ENCODE measurements around the gene TRIM65. TPM values are rescaled to one million over a fixed set of nuclear protein-coding genes. Genes with fewer than 3 reads are reported as not detected.

Gene TRIM65
- total RNA-seq, 2 experiments from 2014 or later = 39.4 to 39.5 TPM

GRCh38 chr17:75885860-75886259 lies 10.9 kb downstream of the TRIM65 start:
- POLR2A ChIA-PET = interaction anchor here (0.6 kb wide), 2 partner anchors 9 to 369 kb away, joined by 4 to 5 read pairs; partner anchors contain the start of gene TSEN54
- CTCF ChIA-PET = interaction anchor here (1.2 kb wide), 2 partner anchors 10 kb away, joined by 3 to 4 read pairs; no protein-coding TSS in a partner anchor

- ChIA-PET CTCF (interaction anchor here (1.2 kb wide), 2 partner anchors 9 to 10 kb away, joined by 3 to 4 read pairs; no protein-coding TSS in a partner anchor), POLR2A (no interaction called here)
These were observed 11.3 kb downstream of the TRIM65 start for GRCh38 chr17:75885431-75885830.

DNA sequence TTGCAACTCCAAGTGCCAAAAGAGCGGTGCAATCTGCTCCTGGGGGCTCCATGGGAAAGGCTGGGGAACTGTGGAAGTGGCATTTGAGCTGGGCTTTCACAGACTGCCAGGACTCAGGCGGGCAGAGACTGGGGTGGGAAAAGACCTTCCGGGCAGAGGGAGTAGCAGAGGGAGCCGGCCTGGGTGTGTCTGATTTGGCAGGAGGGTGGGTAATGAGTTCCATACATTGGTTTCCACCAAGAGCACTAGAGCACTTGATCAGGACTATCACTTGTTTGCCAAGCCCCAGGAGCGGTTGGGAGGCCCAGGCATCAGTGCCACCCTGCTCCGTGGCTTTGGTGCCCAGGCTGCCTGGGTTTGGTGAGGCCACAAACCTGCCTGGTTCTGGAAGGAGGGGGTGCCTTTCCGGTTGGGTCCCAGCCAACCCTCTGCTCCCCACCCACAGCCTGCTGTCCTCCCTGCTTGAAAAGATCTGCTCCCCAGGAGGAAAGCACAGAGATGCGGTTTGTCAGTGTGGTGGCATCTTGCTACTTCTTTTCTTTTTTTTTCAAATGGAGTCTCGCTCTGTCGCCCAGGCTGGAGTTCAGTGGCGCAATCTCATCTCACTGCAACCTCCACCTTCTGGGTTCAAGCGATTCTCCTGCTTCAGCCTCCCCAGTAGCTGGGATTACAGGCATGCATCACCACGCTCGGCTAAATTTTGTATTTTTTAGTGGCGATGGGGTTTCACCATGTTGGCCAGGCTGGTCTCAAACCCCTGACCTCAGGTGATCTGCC lies 14.9 kb downstream of the TRIM65 start:
- CTCF ChIA-PET = interaction anchor here (0.8 to 1.4 kb wide), 3 partner anchors 12 to 21 kb away, joined by 3 to 6 read pairs (median 4); no protein-coding TSS in a partner anchor
- POLR2A ChIA-PET = interaction anchor here (1.8 kb wide), 1 partner anchor 14 kb away, joined by 6 read pairs; the partner anchor contains the start of gene TRIM65

GRCh38 chr17:75880266-75880665 lies 16.5 kb downstream of the TRIM65 start:
- ChIA-PET POLR2A (interaction anchor here (0.7 kb wide), 1 partner anchor 31 kb away, joined by 10 read pairs; no protein-coding TSS in a partner anchor), CTCF (interaction anchor here (0.9 to 8.2 kb wide), 3 partner anchors 17 to 50 kb away, joined by 3 to 62 read pairs (median 37); partner anchors contain the start of gene TRIM65)

DNA sequence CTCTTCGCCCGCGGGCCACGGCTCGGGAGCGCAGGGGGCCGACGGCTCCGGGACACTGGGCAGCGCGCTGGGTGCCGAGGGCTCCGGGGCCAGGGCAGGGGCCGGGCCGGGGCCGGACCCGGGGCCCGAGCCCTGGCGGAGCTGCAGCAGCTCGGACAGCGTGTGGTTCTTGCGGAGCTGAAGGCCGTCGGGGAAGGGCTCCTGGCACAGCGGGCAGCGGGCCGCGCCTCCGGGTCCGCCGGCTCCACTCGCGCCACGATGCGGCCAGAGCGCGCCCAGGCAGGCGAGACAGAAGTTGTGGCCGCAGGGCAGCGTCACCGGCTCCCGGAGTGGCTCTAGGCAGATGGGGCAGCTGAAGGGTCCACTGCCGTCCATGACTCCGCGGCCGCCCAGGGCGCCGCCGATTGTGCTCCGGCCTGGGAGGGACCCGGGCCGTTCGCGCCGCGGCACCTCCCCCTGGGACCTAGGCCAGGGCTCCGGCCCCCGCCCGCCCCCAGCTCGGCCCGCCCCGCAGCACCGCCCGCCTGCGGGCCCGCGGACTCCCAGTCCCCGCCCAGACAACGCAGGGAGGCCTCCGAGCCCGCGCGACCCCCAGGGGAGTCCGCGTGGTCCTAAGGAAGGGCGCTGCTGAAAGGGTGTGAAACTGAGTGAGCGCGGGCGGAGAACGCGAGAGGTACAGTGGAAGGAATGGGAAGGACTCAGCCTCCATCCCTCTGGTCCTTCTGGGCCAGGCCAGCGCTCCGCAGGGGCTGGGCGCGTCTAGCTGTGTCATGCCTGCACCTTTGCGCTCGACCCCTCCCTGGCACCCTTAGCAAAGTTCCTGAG lies 18.4 kb downstream of the TRIM65 start, which contains the start of gene TRIM47:
Gene TRIM47 (minus strand): TSS at position 408 of the 825 bp plus-strand sequence. CDS start 33 bp downstream, at position 375.
- CTCF ChIA-PET = interaction anchor here (0.5 to 8.2 kb wide), 6 partner anchors 13 to 73 kb away, joined by 3 to 62 read pairs (median 14); partner anchors contain the start of gene TRIM65
- POLR2A ChIA-PET = interaction anchor here (0.7 to 1.4 kb wide), 4 partner anchors 17 to 26 kb away, joined by 3 to 5 read pairs (median 4); partner anchors contain the start of genes MRPL38 and TRIM65

- CTCF ChIA-PET = interaction anchor here (0.6 to 8.2 kb wide), 8 partner anchors 14 to 143 kb away, joined by 3 to 62 read pairs (median 4); partner anchors contain the start of gene TRIM65
- POLR2A ChIA-PET = interaction anchor here (1.4 kb wide), 1 partner anchor 19 kb away, joined by 5 read pairs; the partner anchor contains the start of gene TRIM65
These were observed 19.0 kb downstream of the TRIM65 start for GRCh38 chr17:75877752-75878173.

DNA sequence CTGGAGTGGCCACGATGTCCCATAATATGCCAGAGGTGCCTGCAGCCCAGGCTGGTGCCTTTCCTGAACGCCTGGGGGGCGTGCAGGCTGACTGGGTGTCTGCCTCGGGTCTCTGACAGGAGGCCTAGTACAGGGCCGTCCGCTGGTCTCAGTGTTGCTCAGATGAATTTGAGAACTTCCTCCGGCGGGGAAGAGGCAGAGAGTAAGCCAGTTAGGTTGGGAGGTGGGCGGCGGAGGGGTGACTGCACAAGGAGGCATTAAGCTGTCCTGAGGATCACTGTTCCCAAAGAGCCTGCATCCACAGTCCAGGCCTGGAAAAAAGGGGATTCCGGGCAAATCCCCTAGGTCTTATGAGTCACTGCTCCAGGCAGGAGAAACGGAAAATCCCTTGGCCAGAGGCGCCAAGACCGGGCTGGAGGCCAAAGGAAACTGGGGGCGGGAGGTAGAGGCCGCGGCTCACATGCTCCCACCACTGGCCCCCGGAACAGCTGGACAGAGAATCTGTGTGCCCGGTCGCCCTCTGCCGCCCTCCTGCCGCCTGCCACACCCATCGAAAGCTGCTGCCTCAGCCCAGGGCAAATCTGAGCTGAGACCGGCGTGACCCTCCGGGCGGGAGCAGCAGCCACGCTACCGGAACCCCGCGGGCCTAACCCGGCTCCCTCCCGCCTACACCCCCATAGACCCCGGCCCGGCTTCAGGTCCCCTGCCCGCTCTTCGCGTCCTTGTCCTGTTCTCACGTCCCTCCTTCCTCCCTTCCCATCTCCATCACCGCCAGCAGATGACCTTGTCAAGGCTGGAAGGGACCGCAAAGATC lies 19.6 kb downstream of the TRIM65 start:
- ChIA-PET POLR2A (interaction anchor here (1.4 to 2.0 kb wide), 3 partner anchors 20 to 97 kb away, joined by 5 to 13 read pairs (median 5); partner anchors contain the start of genes TRIM65 and WBP2), CTCF (interaction anchor here (0.6 to 8.2 kb wide), 9 partner anchors 14 to 142 kb away, joined by 3 to 62 read pairs (median 4); partner anchors contain the start of gene TRIM65)

- CTCF ChIA-PET = interaction anchor here (0.5 to 8.2 kb wide), 11 partner anchors 9 to 580 kb away, joined by 3 to 62 read pairs (median 9); partner anchors contain the start of genes TRIM65 and UNC13D
- POLR2A ChIA-PET = interaction anchor here (0.6 to 2.0 kb wide), 8 partner anchors 12 to 101 kb away, joined by 3 to 13 read pairs (median 4); partner anchors contain the start of genes TRIM65, UNC13D and WBP2
These were observed 20.4 kb downstream of the TRIM65 start for GRCh38 chr17:75876190-75876937.

- POLR2A ChIA-PET = interaction anchor here (0.6 to 2.0 kb wide), 8 partner anchors 11 to 100 kb away, joined by 3 to 13 read pairs (median 4); partner anchors contain the start of genes TRIM65, UNC13D and WBP2
These were observed 20.9 kb downstream of the TRIM65 start for GRCh38 chr17:75875940-75876189.

DNA sequence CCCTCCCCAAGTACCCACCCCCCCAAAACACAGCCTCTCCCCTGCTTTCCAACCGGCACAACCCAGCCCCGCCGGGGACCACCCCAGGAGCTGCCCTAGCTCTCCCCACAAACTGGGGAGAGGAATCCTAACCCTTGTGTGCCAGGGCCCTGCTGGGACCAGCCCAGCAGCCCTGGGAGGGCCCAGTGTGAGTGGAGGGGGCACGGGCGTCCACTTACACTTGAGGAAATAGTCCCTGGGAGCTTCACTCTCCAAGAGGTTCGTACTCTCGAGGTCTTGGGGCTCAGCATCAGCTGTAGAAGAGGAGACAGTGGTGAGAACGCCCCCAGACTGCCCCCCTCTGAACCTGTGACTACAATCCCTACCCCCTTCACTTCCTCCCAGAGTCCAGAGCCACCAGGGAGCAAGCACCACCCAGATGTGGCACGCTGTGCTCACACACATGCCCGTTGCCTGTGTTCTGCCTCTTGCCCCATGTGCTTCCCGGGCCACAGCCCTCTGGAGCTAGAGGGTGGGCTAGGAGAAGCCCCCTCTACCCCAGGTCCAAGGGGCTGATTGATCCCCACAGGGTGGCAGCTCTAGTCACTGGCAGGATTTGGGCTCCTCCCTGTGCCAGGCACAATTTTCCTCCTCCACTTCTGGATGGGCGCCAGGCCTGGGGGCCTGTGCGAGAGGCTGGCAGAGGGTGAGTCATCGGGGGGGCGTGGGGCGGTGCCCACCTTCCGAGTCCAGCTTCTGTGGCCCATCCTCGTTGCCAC lies 21.4 kb downstream of the TRIM65 start:
- POLR2A ChIA-PET = interaction anchor here (0.6 to 2.0 kb wide), 8 partner anchors 11 to 100 kb away, joined by 3 to 13 read pairs (median 4); partner anchors contain the start of genes TRIM65, UNC13D and WBP2
- CTCF ChIA-PET = interaction anchor here (0.5 to 8.2 kb wide), 12 partner anchors 10 to 131 kb away, joined by 3 to 62 read pairs (median 4); partner anchors contain the start of genes TRIM65, UNC13D and UNK

More at GRCh38 chr17:75875940-75876189, 20.9 kb downstream of the TRIM65 start:
- CTCF ChIA-PET = interaction anchor here (0.5 to 8.2 kb wide), 11 partner anchors 9 to 130 kb away, joined by 3 to 62 read pairs (median 4); partner anchors contain the start of genes TRIM65, UNC13D and UNK

DNA sequence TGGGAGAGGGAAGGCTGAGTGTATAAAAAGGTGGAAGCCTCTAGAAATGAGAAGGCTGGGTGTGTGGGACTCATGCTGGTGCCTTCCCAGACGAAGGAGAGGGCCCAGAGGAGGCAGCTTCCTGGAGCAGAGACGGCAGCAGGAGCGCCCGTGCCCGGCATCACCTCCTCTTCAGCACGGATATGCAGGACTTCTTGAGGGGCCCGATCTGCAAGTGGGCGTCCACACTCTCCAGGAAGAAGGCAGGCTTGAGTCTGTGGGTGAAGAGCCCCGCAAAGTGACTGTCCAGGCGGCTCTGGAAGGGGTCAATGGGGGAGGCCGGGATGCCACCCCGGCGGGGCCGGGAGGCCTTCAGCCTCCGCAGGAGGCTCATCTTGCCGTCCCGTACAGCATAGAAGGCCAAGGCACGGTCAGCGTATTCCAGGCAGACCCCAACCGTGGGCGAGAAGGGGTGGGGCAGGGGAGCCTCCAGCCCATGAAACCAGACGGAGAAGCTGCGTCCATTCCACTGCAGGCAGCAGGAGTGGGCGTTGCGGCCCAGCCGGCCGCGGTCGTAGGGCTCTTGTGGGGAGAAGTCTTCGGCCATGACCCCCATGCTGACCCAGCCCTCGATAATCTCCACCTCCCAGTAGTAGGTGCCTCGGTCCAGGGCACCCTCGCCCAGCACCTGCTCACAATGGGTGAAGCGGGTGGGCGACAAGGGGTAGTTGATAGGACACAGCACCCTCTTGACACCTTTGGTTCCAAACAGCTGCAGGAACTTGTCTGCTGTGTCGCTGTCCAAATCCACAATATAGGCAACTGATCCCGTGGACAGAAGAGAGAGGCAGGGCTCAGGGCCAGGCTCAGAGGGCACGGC lies 22.2 kb downstream of the TRIM65 start:
- CTCF ChIA-PET = interaction anchor here (1.2 to 8.2 kb wide), 6 partner anchors 12 to 30 kb away, joined by 3 to 62 read pairs (median 12); partner anchors contain the start of genes TRIM65 and UNC13D
- POLR2A ChIA-PET = no interaction called here

GRCh38 chr17:75873587-75874322 lies 23.0 kb downstream of the TRIM65 start:
- ChIA-PET CTCF (interaction anchor here (1.3 to 8.2 kb wide), 3 partner anchors 11 to 27 kb away, joined by 3 to 62 read pairs (median 3); partner anchors contain the start of gene TRIM65), POLR2A (interaction anchor here (0.6 to 1.0 kb wide), 2 partner anchors 9 to 233 kb away, joined by 4 to 8 read pairs; no protein-coding TSS in a partner anchor)

DNA sequence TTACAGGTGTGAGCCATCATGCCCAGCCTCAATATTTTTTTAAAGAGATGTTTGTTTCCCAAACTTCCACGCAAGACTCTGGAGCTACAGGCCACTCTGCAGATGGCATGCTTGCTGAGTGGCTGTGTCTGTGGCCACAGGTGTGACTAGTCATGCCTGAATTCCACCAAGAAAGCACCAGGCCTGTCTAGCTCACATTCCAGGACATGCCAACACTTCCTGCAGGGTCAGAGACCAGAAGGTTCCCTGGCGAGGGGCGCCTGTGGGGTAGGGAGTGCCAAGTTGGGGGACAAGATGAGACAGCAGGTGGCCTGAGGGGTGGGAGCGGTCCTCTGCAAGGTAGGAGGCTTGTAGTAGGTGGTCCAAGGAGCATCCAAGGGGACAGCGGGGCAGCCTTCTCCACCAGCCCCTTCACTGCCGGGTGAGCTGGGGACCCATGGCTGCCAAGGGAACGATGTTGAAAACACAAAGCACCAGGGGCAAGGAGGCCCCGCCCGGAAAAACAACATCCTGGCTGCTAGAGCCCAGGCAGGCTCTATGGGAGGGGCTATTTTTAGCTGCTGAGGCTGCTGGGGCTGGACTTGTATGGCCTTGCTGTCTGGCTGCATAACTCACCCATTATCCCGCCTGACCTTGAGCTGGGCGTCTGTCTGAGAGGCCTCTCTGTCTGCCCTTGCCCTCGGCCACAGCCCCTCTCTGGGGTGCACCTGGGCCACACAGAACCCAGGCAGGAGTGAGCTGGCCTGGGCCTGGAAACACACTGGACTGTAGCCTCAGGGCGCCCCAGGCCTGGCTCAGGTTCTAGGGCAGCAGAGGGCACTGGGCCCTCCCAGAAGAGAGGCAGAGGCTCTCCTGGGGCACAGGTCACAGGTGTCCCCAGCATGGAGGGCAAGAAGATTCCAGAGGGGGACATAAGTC lies 24.1 kb downstream of the TRIM65 start:
- ChIA-PET CTCF (interaction anchor here (1.0 to 8.2 kb wide), 4 partner anchors 10 to 119 kb away, joined by 3 to 62 read pairs (median 4); partner anchors contain the start of gene TRIM65), POLR2A (interaction anchor here (1.0 kb wide), 1 partner anchor 8 kb away, joined by 4 read pairs; no protein-coding TSS in a partner anchor)

Data from activated CD8-positive, alpha-beta memory T cell treated with anti-CD3 and anti-CD28 coated beads for 36 hours (primary cell).